GM18873 (cell line): ENCODE results near the gene SNX17.

ENCODE experiments used
- ATAC-seq: cut with Tn5 transposase; IDR thresholded peaks from one replicate; pipeline ENCODE4 v1.9.1; 2021; ENCODE audit warnings: mild to moderate bottlenecking, moderate library complexity, moderate number of reproducible peaks; ENCODE audit not compliant: unreplicated experiment, low FRiP score

Gene SNX17

DNA sequence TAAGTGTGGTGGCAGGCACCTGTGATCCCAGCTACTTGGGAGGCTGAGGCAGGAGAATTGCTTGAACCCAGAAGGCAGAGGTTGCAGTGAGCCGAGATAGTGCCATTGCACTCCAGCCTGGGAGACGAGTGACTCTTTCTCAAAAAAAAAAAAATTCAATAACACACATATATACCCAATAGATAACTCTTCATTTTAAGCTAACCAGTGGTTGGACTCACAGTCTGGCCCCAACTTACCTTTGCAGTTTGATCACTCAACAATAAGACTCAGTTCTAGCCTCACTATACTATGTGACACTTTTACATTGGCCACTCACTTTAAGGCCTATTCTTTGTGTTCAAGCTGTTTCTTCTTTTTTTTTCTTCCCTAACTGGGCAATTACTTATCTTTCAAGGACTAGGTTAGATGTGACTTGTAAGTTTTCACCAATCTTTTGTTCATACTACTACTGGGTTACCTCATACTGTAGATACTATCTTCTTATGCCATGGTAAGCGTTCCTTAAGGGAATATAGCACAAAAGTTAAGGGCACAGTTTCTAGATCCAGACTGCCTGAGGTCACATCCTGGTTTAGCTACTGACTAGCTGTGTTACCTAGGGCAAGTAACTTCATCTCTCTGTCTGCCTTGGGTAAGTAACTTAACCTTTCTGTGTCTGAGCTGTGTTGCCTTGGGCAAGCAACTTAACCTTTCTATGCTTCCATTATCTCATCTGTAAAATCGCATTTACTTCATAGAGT, 7.6 kb upstream of the SNX17 start:
- no peak for ATAC-seq

DNA sequence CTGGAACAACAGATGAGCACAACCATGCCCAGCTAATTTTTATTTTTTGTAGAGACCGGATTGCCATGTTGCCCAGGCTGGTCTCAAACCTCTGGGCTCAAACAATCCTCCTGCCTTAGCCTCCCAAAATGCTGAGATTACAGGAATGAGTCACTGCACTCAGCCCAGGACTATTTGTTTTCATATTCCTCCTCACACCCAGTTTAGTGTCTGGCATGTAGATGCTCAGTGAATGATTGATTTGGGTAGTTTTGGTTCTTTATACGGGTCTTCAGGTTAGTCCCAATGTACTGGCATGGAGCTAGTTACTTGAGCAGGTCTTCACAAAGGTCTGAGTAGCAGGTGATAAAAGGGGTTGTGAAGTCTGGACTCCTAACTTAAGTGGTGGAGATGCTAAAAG, 6.5 kb upstream of the SNX17 start:
- ATAC-seq = no peak

DNA sequence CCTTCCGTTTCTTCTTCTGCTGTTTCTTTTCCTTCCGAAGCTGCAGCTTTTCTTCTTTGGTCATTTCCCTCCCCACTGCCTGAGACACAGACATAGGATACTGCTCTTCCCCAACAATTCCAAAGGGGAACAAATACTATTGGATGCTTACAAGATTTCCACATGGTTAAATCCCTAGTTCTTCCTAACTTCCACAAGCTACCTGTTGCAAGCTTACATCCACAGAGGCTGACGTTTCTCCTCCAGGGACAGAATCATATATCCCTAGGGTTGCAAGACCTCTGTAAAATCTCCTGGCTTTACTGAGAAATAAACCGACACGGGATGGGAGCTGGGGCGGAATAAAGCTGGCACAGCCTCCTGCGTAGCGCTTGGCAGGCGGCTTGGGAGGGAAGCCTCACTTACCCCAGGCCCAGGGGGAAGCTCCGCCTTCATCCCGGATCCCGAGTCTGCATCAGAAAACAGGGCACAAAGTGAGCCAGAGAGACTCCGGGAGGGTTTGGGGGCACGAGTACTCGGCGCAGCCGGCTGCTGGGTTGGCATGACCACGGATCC, 868 bp upstream of the SNX17 start:
- no peak for ATAC-seq

DNA sequence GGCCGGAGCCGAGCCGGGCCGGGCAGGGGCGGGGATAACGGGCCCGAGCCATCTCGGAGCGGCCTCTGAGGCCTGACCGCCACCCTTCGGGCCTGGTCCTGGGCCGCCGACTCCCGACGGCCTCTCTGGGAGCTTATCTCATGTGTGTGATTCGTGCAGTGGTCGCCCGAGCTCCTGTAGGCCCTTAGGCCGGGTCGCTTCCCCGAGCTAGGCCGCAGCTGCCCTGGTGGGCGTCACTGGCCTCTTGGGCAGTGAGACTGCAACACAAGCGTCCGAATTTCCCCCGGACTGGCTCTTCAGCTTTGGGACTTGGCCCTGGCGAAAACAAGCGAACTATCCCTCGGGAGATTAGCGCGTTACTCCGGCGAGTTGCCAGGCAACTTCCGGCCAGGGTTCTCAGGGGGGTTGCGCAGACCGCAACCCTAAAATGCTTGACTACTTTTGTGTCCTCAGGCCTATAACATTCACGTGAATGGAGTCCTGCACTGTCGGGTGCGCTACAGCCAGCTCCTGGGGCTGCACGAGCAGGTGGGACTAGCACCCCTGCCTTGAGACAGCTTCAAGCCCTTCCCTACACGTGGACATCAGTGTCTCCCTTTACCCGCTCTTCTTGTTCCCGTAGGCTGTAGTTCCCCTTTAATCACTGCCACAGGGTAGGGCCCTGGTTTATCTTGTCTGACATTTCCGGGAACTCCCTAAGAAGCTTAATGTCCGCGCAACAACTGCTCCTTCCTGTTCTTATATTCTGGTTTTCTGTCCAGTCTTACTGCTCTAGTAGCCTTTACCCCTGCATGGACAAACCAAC, 602 bp downstream of the SNX17 start:
- peak; percentile 15 for ATAC-seq

DNA sequence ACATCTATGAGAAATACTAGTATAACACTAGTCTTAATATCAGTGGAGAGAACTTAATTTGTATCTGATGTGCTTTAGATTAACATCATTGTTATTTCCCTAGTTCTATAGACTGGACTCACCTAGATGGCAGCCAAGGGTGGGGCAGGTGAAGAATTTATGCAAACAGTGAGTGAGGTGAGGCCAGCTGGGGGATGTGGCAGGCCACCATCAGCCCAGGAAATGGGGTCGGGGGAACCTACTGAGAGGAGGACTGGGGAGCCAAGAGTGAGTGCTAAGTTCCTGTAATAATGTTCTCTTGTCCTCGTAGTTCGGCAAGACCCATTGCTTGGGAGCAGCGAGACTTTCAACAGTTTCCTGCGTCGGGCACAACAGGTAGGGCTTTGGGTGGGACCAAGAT, 2.5 kb downstream of the SNX17 start:
- no peak for ATAC-seq

DNA sequence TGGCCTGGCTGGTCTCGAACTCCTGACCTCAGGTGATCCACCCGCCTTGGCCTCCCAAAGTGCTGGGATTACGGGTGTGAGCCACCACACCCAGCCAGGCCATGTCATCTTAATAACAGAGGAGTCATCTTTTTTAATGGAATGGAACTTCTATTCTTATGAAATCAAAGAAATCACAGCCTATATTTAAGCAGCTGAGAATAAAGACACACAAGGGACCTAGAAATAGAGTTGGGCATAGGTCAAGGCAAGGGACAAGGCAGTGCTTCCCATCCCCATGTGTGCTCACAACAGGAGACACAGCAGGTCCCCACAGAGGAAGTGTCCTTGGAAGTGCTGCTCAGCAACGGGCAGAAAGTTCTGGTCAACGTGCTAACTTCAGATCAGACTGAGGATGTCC, 3.2 kb downstream of the SNX17 start:
- ATAC-seq = no peak

DNA sequence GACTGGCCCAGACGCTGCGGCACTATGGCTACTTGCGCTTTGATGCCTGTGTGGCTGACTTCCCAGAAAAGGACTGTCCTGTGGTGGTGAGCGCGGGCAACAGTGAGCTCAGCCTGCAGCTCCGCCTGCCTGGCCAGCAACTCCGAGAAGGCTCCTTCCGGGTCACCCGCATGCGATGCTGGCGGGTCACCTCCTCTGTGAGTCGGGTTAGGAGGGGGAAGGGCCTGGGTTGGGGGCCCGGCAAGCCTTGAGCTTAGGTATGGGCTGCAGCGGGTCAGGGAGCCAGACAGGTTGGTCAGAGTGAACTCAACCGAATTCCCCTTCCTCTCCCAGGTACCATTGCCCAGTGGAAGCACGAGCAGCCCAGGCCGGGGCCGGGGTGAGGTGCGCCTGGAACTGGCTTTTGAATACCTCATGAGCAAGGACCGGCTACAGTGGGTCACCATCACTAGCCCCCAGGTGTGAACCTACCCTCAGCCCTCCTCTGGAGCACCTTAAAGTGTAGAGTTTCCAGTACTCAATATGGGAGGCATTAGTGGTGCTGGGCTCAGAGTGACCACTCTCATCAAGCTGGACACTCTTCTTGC, 5.2 kb downstream of the SNX17 start:
- ATAC-seq = no peak

DNA sequence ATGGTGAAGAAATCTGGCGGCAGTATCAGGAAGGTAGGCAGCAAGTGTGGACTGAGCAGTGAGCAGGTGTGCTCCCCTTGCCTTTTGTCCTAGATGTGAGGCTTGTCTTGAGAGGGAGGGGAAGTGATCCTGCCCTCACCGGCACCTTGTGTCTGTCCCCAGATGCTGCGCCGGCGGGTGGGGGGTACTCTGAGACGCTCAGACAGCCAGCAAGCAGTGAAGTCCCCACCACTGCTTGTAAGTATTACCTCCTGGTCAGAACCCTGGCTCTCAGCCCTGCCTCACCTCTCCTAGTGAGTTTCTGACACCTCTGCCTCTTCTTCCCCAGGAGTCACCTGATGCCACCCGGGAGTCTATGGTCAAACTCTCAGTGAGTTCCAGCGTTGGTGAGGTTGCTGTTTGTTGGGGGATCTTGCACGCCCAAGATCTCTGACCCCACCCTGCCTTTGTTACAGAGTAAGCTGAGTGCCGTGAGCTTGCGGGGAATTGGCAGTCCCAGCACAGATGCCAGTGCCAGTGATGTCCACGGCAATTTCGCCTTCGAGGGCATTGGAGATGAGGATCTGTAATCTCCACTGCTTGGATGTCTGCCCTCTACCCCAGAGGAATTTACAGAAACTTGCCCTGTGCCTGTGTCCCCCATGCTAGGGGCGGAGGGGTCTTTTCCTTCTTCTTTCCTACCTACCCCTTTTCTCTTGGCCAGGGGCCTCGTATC, 5.9 kb downstream of the SNX17 start:
- no peak for ATAC-seq

DNA sequence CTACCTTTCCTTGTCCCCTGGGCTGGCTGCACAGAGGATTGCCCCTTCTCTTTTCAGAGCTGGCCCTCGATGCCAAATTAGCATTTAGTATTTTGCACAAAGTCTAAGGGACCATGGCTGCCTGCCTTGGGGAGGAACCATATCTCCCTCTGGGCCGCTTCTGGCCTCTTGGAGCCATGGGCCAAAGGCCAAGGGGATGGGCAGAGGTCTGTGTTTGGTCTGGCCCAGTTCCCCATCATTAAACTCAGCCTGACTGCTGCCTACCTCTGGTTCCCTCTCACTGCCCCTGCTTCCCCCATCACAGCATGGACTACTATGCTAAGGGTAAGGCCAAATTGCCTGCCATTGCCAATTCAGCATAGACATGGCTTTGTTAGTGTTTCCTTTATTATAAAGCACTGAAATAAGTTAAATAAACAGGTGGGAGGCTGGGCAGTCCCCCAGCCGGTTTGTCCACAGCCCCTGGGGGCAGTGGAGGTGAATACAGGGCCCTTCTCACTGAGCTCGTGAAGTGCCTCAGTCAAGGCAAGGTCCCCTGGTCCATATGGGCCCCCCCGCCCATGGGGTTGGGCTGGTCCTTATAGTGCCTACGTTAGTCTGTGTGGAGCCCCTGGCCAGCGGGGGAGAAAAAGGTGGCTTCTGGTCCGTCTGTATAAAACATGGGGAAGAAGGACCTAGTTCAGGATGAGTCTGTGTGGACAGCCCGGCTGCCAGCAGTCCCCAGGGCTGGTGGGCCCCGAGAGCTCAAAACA, 6.6 kb downstream of the SNX17 start:
- ATAC-seq = no peak

DNA sequence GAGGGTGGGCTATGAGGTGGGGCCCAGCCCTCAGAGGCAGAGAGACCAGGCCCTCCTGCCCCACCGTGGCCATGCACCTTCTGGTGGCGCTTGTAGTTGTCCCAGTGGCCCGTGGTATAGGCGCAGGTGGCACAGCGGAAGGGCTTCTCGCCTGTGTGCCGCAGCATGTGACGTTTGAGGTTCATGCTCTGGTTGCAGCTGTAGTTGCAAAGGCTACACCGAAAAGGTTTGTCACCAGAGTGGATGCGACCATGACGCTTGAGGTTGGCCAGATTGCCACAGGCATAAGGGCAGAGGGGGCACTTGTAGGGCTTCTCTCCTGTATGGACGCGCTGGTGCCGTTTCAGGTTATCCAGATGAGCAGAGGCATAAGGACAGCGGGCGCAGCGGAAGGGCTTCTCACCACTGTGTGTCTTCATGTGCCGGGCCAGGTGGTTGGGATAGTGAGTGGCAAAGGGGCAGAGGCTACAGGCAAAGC, 7.2 kb downstream of the SNX17 start:
- ATAC-seq = no peak

DNA sequence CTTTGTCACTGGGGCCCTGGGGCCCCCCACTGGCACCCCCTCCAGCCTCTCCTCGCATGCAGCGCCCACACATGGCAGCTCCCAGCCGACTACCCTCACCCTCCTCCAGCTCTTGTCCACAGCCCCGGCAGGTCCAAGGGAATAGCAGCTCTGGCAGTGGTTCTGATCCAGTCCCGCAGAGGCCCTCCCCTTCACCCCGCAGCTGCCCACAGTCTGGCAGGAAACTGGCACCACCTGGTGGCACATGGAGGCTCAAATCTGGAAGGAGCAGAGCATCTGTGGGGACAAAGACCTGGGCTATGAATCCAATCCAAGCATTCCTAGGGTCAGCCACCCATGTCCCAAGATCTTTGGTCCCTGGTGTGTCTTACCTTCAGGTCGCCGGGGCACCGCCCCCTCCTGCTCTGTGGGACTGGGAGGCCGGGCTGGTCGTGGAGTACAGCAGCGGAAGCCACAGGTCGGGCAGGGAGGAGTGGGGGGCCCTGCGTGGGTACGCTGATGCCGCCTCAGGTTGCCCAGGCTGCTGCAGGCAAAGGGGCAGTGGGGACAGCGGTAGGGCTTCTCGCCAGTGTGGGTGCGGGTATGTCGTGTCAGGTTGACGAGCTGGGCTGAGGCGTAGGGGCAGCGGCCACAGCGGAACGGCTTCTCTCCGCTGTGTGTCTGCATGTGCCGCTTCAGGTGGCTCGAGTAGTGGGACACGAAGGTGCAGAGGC, 7.8 kb downstream of the SNX17 start:
- no peak for ATAC-seq

DNA sequence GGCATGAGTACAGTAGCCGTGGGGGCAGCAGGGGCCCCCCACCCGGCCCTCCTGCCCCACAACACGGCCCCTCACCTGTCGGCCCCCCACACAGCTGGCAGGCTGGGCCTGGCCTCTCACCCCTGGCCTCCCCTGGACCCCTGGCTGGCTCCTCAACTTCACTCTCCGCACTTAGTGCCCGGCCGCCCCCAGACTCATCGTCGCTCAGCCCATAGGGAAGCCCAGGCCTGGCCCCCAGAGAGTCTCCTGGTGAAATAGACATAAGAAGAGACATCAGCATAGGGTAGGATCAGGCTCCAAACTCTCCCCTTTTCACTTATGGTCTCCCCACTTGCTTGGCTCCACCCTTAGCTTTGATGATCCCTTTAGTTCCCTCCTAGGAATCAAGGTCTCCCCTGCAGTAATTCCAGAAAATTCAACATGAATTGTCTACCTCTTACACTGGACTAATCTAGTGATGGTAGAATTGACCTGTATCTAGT, 8.4 kb downstream of the SNX17 start:
- no peak for ATAC-seq

DNA sequence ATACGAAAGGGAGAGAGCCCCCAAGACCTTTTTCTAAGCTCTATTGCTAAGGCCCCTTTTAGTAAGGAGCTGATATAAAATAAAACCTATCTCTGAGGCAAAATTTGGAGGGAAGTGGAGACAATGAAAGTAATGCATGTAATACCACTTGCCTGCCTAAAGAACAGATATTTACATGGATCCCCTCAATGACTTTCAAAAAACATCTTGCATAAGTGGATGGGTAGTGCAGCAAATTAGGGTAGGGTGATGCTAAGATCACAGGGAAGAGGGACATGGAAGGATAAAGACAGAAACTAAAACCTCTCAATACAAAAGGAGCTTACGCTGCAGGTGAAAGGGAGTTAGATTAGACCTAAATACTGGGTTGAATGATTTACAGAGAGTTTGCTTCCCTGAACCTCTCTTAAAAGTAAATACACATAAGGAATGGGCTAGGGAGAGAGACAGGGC, 9.0 kb downstream of the SNX17 start:
- ATAC-seq = no peak

DNA sequence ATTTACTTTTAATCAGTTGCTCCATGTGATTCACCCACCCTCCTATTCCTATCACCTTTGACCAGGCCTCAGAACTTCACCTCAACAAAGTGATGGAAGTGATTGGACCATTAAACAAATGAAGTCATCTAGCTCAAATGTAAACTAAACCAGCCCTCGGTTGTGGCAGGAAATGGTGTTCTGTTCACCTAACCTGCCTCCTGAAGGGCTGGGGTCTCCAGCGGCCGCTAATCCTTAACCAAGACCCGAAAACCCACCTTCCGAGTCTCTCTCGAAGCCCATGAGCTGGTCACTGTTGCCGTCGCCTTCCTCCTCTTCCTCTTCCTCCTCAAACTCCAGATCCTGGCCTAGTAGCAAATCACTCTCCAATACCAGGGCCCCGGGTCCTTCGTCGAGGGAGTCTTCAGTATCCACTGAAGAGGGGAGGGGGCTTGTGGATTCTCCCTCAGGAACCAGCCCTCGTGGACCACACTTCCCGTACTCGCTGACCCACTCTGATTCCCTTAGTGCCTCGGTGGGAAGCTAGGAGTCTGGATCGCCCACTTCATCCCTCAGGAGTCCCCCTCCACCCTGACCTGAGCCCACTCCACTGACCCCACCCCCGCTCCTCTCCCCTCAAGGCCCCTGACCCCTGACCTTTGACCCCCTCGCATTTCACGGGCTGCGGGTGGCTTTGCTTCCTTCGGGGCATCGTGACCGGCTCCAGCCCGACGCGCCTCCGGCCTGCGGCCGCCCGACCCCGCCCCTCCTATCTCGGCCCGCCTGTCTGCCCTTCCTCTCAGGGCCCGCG, 9.6 kb downstream of the SNX17 start:
- peak; percentile 10 for ATAC-seq

DNA sequence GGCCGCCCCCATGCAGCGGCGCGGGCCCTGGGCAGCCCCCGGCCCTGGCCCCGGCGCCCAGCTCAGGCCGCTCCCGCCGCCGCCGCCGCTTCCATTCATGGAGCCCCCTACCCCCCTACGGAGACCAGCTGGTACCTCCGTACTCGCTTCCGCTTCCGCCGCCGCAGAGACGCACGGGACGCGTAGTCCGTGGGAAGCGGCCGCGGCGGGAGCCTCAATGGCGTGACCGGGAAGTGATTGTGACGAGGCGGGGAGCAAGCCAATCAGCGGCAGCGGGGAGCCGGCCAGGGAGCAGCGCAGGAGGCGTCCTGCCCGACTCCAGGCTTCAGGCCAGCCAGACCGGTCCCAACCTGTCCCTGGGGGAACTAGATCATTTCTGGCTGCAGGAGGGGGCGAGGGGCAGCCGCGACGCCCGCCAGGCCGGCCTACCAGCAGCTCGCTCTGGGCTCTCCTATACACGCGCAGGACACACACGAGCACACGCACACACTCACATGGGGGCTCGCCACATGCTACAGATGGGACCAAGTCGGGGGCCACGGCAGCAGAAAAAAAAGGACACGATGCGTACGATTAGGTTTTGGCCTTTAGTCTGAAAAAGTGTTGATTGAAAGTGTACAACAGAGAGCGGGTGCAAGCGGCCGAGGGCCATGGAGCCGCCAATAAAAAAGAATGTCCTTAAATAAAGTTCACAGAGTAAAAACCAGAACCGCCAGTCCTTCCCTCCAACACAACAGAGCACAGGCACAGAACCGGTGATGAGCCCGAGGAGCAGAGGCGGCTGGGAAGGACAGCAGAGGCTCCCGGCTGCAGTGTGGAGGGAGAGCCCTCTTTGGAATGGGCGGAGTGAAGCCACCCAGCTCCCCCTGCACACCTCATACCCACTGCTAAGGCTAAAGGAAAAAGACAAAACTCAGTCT, 10.5 kb downstream of the SNX17 start, which contains the start of gene ZNF513:
TSS of gene ZNF513 (minus strand) at position 109 of the 920 bp plus-strand sequence. CDS start 208 bp downstream, outside the sequence.
- peak; percentile 60 for ATAC-seq

DNA sequence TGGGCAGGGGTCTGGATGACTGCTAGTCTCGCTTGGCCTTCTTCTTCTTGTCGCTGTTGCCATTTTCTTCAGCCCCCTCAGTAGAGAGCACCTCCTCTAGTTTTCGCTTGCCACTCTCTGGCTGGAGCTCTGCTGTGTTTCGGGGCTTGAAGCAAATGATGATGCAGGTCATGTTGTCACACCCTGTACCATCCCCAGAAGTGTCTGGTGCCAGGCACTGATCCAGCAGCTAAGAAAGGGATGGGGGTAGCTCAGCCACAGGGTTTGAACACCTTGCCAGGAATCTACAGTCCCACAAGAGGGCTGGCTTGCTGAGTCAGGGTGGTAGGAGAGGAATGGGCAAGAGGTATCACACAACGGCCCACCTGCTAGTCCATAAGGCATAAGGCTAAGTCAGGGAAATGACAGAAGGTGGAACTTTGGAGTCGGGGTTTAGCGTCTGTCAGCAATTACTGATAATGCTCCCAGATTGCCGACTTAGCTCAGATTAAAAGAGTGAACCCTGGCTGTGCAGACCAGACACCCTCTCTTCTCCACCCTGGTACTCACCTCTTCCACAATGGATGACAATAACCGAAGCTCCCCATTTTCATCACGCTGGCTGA, 11.3 kb downstream of the SNX17 start:
- no peak for ATAC-seq
